H9 (cell line): ENCODE measurements around the gene LLGL2. TPM values are rescaled to one million over a fixed set of nuclear protein-coding genes. Genes with fewer than 3 reads are reported as not detected.
A peak's percentile ranks its signal among the peaks of the same experiment; 100 is the strongest.

Experiments
- DNase-seq: peaks from one replicate; pipeline ENCODE4 v3.0.0-alpha.2; 2017
- H2AFZ ChIP-seq: one replicate; pipeline ENCODE4 v1.6.1; 2013; ENCODE audit warnings: mild to moderate bottlenecking, low read length, control low read depth, moderate library complexity
- H2AK5ac ChIP-seq: 2 replicates; pipeline ENCODE4 v1.6.1; 2013; ENCODE audit warnings: low read length, control low read depth, mixed read lengths; ENCODE audit not compliant: insufficient read length
- H2BK120ac ChIP-seq: one replicate; pipeline ENCODE4 v1.6.1; 2013; ENCODE audit warnings: low read depth, mild to moderate bottlenecking, low read length, control low read depth, inconsistent platforms; ENCODE audit not compliant: poor library complexity, severe bottlenecking
- H2BK12ac ChIP-seq: 2 replicates; pipeline ENCODE4 v1.6.1; 2013; ENCODE audit warnings: low read length, control low read depth, mixed read lengths, low read depth; ENCODE audit not compliant: insufficient read length
- H2BK15ac ChIP-seq: 2 replicates; pipeline ENCODE4 v1.6.1; 2013; ENCODE audit warnings: low read depth, low read length, control low read depth
- H2BK20ac ChIP-seq: one replicate; pipeline ENCODE4 v1.6.1; 2013; ENCODE audit warnings: low read depth, mild to moderate bottlenecking, low read length, control low read depth, inconsistent platforms; ENCODE audit not compliant: poor library complexity, severe bottlenecking
- H2BK5ac ChIP-seq: 2 replicates; pipeline ENCODE4 v1.6.1; 2013; ENCODE audit warnings: low read length, control low read depth, mixed read lengths; ENCODE audit not compliant: insufficient read length
- H3K14ac ChIP-seq: 2 replicates; pipeline ENCODE4 v1.6.1; 2013; ENCODE audit warnings: low read length, control low read depth; ENCODE audit not compliant: insufficient read depth
- H3K18ac ChIP-seq: 2 replicates; pipeline ENCODE4 v1.6.1; 2013; ENCODE audit warnings: low read depth, mild to moderate bottlenecking, mixed read lengths, low read length, control low read depth; ENCODE audit not compliant: insufficient read length
- H3K23ac ChIP-seq: 2 replicates; pipeline ENCODE4 v1.6.1; 2013; ENCODE audit warnings: low read length, control low read depth, mixed read lengths, low read depth; ENCODE audit not compliant: insufficient read length
- H3K23me2 ChIP-seq: 2 replicates; pipeline ENCODE4 v1.6.1; 2013; ENCODE audit warnings: low read depth, mild to moderate bottlenecking, mixed read lengths, low read length, control low read depth; ENCODE audit not compliant: insufficient read length, poor library complexity, severe bottlenecking
- H3K27ac ChIP-seq: 2 replicates; pipeline ENCODE4 v1.5.1; 2013; ENCODE audit warnings: low read length, control low read depth, mixed read lengths, low read depth; ENCODE audit not compliant: insufficient read length
- H3K27me3 ChIP-seq: 2 replicates; pipeline ENCODE4 v1.6.1; 2013; ENCODE audit warnings: low read length, control low read depth, inconsistent platforms; ENCODE audit not compliant: insufficient read depth
- H3K4ac ChIP-seq: 2 replicates; pipeline ENCODE4 v1.6.1; 2013; ENCODE audit warnings: low read depth, mild to moderate bottlenecking, control low read depth, inconsistent platforms, low read length, moderate library complexity
- H3K4me1 ChIP-seq: 2 replicates; pipeline ENCODE4 v1.6.1; 2013; ENCODE audit warnings: low read length, control low read depth, inconsistent platforms; ENCODE audit not compliant: insufficient read depth
- H3K4me2 ChIP-seq: 2 replicates; pipeline ENCODE4 v1.6.1; 2013; ENCODE audit warnings: low read length, control low read depth, mixed read lengths; ENCODE audit not compliant: insufficient read length, insufficient read depth
- H3K56ac ChIP-seq: 2 replicates; pipeline ENCODE4 v1.6.1; 2013; ENCODE audit warnings: low read depth, mild to moderate bottlenecking, mixed read lengths, low read length, control low read depth; ENCODE audit not compliant: insufficient read length
- H3K79me1 ChIP-seq: 2 replicates; pipeline ENCODE4 v1.6.1; 2013; ENCODE audit warnings: low read depth, mild to moderate bottlenecking, moderate library complexity, low read length, control low read depth, inconsistent platforms; ENCODE audit not compliant: insufficient read depth, poor library complexity, severe bottlenecking
- H3K79me2 ChIP-seq: 2 replicates; pipeline ENCODE4 v1.6.1; 2013; ENCODE audit warnings: low read length, control low read depth, inconsistent platforms; ENCODE audit not compliant: insufficient read depth
- H3K9ac ChIP-seq: 2 replicates; pipeline ENCODE4 v1.6.1; 2013; ENCODE audit warnings: low read length, control low read depth, mixed read lengths; ENCODE audit not compliant: insufficient read length; ENCODE audit errors: extremely low read depth
- H3K9me3 ChIP-seq: one replicate; pipeline ENCODE4 v1.6.1; 2013; ENCODE audit warnings: low read depth, low read length, inconsistent platforms; ENCODE audit not compliant: control insufficient read depth
- H3T11ph ChIP-seq: one replicate; pipeline ENCODE4 v1.6.1; 2013; ENCODE audit warnings: mild to moderate bottlenecking, low read length, control low read depth, inconsistent platforms
- H4K20me1 ChIP-seq: one replicate; pipeline ENCODE4 v1.6.1; 2013; ENCODE audit not compliant: control insufficient read depth, insufficient read length, insufficient read depth
- H4K5ac ChIP-seq: 2 replicates; pipeline ENCODE4 v1.6.1; 2013; ENCODE audit warnings: low read depth, mild to moderate bottlenecking, mixed read lengths, low read length, control low read depth; ENCODE audit not compliant: insufficient read length
- H4K8ac ChIP-seq: replicated peaks from 2 replicates; pipeline ENCODE4 v1.6.1; 2013; ENCODE audit warnings: low read length, control low read depth, mixed read lengths, low read depth; ENCODE audit not compliant: insufficient read length
- H4K91ac ChIP-seq: 2 replicates; pipeline ENCODE4 v1.6.1; 2013; ENCODE audit warnings: low read depth, mild to moderate bottlenecking, moderate library complexity, mixed read lengths, low read length, control low read depth; ENCODE audit not compliant: insufficient read length
- H3K27ac Mint-ChIP-seq, 3 experiments: 2 replicates in 2 of 3; 3 replicates in 1 of 3; pipeline ENCODE4 v1.8.0; 2020 to 2021; ENCODE audit warnings: mixed read lengths in 3 of 3, mild to moderate bottlenecking in 1 of 3, moderate library complexity in 1 of 3
- H3K27me3 Mint-ChIP-seq: 2 replicates; pipeline ENCODE4 v1.8.0; 2021; ENCODE audit warnings: low read depth, mild to moderate bottlenecking, moderate library complexity, mixed read lengths
- H3K36me3 Mint-ChIP-seq, 3 experiments: 2 replicates in 2 of 3; 3 replicates in 1 of 3; pipeline ENCODE4 v1.8.0; 2020 to 2021; ENCODE audit warnings: low read depth in 3 of 3, mixed read lengths in 3 of 3; ENCODE audit not compliant: insufficient read depth in 1 of 3
- H3K4me1 Mint-ChIP-seq, 2 experiments: 2 replicates each; pipeline ENCODE4 v1.8.0; 2020; ENCODE audit warnings: mixed read lengths in 2 of 2
- H3K4me3 Mint-ChIP-seq, 2 experiments: 2 replicates in 1 of 2; 3 replicates in 1 of 2; pipeline ENCODE4 v1.8.0; 2020 to 2021; ENCODE audit warnings: mild to moderate bottlenecking in 2 of 2, mixed read lengths in 2 of 2, moderate library complexity in 1 of 2
- H3K9me3 Mint-ChIP-seq, 2 experiments: 2 replicates in 1 of 2; 3 replicates in 1 of 2; pipeline ENCODE4 v1.8.0; 2020; ENCODE audit warnings: mild to moderate bottlenecking in 2 of 2, mixed read lengths in 2 of 2, moderate library complexity in 1 of 2
- WGBS: extraction: QIAGEN DNeasy Blood & Tissue Kit; methylation state at CpG from one replicate; pipeline ENCODE4 v1.1.7; 2013; ENCODE audit warnings: missing lambda C conversion rate, low lambda C conversion rate, mixed read lengths; ENCODE audit not compliant: insufficient read length; ENCODE audit errors: extremely low coverage; 5-methylcytosine and 5-hydroxymethylcytosine counted together
- total RNA-seq: library from RNA; stranded (reverse); gene quantifications from 2 replicates; pipeline ENCODE4 v1.2.1, GENCODE V29; 2021
- TF ChIP-seq, protein P1 (sequence below): fragments of 200-600 bp; sonication (generic); conservative IDR thresholded peaks from 3 replicates; pipeline ENCODE4 v1.8.0; 2021; ENCODE audit warnings: antibody characterized with exemption, mild to moderate bottlenecking

The LLGL2 gene
- total RNA-seq, 1 experiment from 2014 or later, result 90.4 TPM

DNA sequence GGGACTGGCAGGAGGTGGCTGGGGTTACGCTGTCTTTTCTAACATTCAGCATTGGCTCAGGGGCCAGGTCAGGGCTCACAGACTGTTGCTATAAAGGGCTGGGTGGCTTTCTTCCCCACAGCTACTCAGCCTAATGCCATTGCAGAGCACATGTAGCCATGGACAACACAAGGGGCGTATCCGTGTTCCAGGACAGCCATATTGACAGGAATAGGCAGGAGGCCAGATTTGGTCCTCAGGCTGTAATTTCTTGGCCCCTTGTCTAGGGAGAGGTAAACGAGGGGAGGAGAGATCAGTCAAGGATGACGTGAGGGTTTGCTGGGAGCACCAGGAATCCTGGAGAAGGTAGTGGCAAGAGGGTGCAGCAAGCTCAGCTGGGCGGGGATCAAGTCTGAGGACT is 40.9 kb downstream of the LLGL2 start:
- H3K9ac ChIP-seq, result no peak overlapping the region
- H2BK15ac ChIP-seq, result no peak overlapping the region
- no peaks in the 10 kb centered on the region for H3K9me3 Mint-ChIP-seq
- H3K4ac ChIP-seq, result no peak overlapping the region
- no peak overlapping the region for H4K8ac ChIP-seq
- no peak overlapping the region for H3K27ac ChIP-seq
- no peak overlapping the region for H2AFZ ChIP-seq
- H3K18ac ChIP-seq, result no peak overlapping the region
- H3K79me1 ChIP-seq, result no peaks in the 10 kb centered on the region
- H3K27ac Mint-ChIP-seq, result peak overlapping the region in 1 of 3 experiments; percentile 85; a peak in 2 of 7 replicates
- no peak overlapping the region for H2AK5ac ChIP-seq
- H3K79me2 ChIP-seq, result no peaks in the 10 kb centered on the region
- H3K4me3 Mint-ChIP-seq, result no peak overlapping the region
- no peak overlapping the region for H3T11ph ChIP-seq
- H3K56ac ChIP-seq, result no peak overlapping the region
- H4K20me1 ChIP-seq, result no peaks in the 10 kb centered on the region
- no peak overlapping the region for H4K5ac ChIP-seq
- H2BK5ac ChIP-seq, result no peak overlapping the region
- no peaks in the 10 kb centered on the region for H3K4me1 Mint-ChIP-seq
- no peak overlapping the region for H2BK20ac ChIP-seq
- H3K36me3 Mint-ChIP-seq, result peaks cover 0 to 35% (median 16%) of the 10 kb centered on the region in 3 experiments; a peak in 5 of 7 replicates
- WGBS, result no CpG with 5 or more reads among the region's 6 CpGs
- no peak overlapping the region for H3K23ac ChIP-seq
- H3K14ac ChIP-seq, result no peak overlapping the region
- H3K23me2 ChIP-seq, result no peaks in the 10 kb centered on the region
- no peak overlapping the region for H2BK120ac ChIP-seq
- no peak overlapping the region for H3K4me2 ChIP-seq
- TF ChIP-seq, protein P1, sequence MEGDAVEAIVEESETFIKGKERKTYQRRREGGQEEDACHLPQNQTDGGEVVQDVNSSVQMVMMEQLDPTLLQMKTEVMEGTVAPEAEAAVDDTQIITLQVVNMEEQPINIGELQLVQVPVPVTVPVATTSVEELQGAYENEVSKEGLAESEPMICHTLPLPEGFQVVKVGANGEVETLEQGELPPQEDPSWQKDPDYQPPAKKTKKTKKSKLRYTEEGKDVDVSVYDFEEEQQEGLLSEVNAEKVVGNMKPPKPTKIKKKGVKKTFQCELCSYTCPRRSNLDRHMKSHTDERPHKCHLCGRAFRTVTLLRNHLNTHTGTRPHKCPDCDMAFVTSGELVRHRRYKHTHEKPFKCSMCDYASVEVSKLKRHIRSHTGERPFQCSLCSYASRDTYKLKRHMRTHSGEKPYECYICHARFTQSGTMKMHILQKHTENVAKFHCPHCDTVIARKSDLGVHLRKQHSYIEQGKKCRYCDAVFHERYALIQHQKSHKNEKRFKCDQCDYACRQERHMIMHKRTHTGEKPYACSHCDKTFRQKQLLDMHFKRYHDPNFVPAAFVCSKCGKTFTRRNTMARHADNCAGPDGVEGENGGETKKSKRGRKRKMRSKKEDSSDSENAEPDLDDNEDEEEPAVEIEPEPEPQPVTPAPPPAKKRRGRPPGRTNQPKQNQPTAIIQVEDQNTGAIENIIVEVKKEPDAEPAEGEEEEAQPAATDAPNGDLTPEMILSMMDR, result no peak
- no peaks in the 10 kb centered on the region for H3K27me3 ChIP-seq
- H2BK12ac ChIP-seq, result no peak overlapping the region
- H4K91ac ChIP-seq, result no peak overlapping the region
- no peak for DNase-seq
- H3K27me3 Mint-ChIP-seq, result no peaks in the 10 kb centered on the region
- no peaks in the 10 kb centered on the region for H3K9me3 ChIP-seq
- H3K4me1 ChIP-seq, result no peaks in the 10 kb centered on the region
